WTC11 (cell line): ENCODE results near the gene MPST. TPM values are rescaled to one million over a fixed set of nuclear protein-coding genes. Genes with fewer than 3 reads are reported as not detected.

Source experiments
- ATAC-seq: fragments of 200-7000 bp; cut with Tn5 transposase; 2 replicates; pipeline ENCODE4 v1.10.0; 2021; ENCODE audit warnings: mild to moderate bottlenecking, moderate library complexity
- CTCF ChIA-PET: fragments of 300-600 bp; sonication (Branson Sonifier 250); formaldehyde crosslinking; loops from one replicate; lab custom pipeline; 2021; ENCODE audit warnings: antibody characterized with exemption; lab: Charles Lee
- POLR2A ChIA-PET: fragments of 350-600 bp; sonication (Branson Sonifier 250); formaldehyde crosslinking; loops from one replicate; lab custom pipeline; 2021; ENCODE audit warnings: antibody characterized with exemption; lab: Charles Lee
- DNase-seq: peaks from one replicate; pipeline ENCODE4 v3.0.0; 2021; ENCODE audit warnings: low spot score
- H3K27ac Mint-ChIP-seq: 2 replicates; pipeline ENCODE4 v1.8.0; 2021; ENCODE audit warnings: mixed read lengths
- H3K27me3 Mint-ChIP-seq: 2 replicates; pipeline ENCODE4 v1.8.0; 2021; ENCODE audit warnings: low read depth, mild to moderate bottlenecking, moderate library complexity, mixed read lengths
- H3K36me3 Mint-ChIP-seq: 2 replicates; pipeline ENCODE4 v1.8.0; 2021; ENCODE audit warnings: mixed read lengths
- H3K4me1 Mint-ChIP-seq: 2 replicates; pipeline ENCODE4 v1.8.0; 2022; ENCODE audit warnings: mixed read lengths
- H3K4me3 Mint-ChIP-seq: 2 replicates; pipeline ENCODE4 v1.8.0; 2021; ENCODE audit warnings: mild to moderate bottlenecking, moderate library complexity, mixed read lengths
- H3K9me3 Mint-ChIP-seq: 2 replicates; pipeline ENCODE4 v1.8.0; 2021; ENCODE audit warnings: mixed read lengths
- AR ChIP-seq: fragments of 250-450 bp; sonication (Bioruptor Pico); IDR thresholded peaks from 2 replicates; pipeline ENCODE4 v1.9.0; 2021; ENCODE audit warnings: mild to moderate bottlenecking
- ATF1 ChIP-seq: sonication (generic); formaldehyde crosslinking; IDR thresholded peaks from 2 replicates; pipeline ENCODE4 v1.8.1; 2023; ENCODE audit warnings: mild to moderate bottlenecking, moderate library complexity, missing genetic modification reagents
- ATF3 ChIP-seq: sonication (generic); formaldehyde crosslinking; conservative IDR thresholded peaks from 2 replicates; pipeline ENCODE4 v1.8.1; 2022; ENCODE audit warnings: mild to moderate bottlenecking, missing genetic modification reagents
- CREM ChIP-seq: sonication (generic); formaldehyde crosslinking; IDR thresholded peaks from 2 replicates; pipeline ENCODE4 v1.8.1; 2022; ENCODE audit warnings: mild to moderate bottlenecking, missing genetic modification reagents, moderate library complexity
- CTCF ChIP-seq: fragments of 200-600 bp; IDR thresholded peaks from 2 replicates; pipeline ENCODE4 v1.8.0; 2022; ENCODE audit warnings: antibody characterized with exemption
- E2F1 ChIP-seq: sonication (generic); formaldehyde crosslinking; IDR thresholded peaks from 2 replicates; pipeline ENCODE4 v1.8.0; 2022; ENCODE audit warnings: mild to moderate bottlenecking, missing genetic modification reagents
- E2F4 ChIP-seq: sonication (generic); formaldehyde crosslinking; IDR thresholded peaks from 2 replicates; pipeline ENCODE4 v1.8.1; 2022; ENCODE audit warnings: low read depth, mild to moderate bottlenecking, moderate library complexity, missing genetic modification reagents, borderline replicate concordance
- E2F5 ChIP-seq: sonication (generic); formaldehyde crosslinking; IDR thresholded peaks from 2 replicates; pipeline ENCODE4 v1.8.1; 2022; ENCODE audit warnings: mild to moderate bottlenecking, moderate library complexity, missing genetic modification reagents
- ERG ChIP-seq: fragments of 250-450 bp; sonication (Bioruptor Pico); IDR thresholded peaks from 2 replicates; pipeline ENCODE4 v1.8.0; 2021; ENCODE audit warnings: mild to moderate bottlenecking
- FOXJ3 ChIP-seq: sonication (generic); formaldehyde crosslinking; IDR thresholded peaks from 2 replicates; pipeline ENCODE4 v1.9.0; 2021; ENCODE audit warnings: missing genetic modification reagents, mild to moderate bottlenecking, borderline replicate concordance
- GABPB1 ChIP-seq: sonication (generic); formaldehyde crosslinking; IDR thresholded peaks from 2 replicates; pipeline ENCODE4 v1.8.1; 2023; ENCODE audit warnings: mild to moderate bottlenecking, missing genetic modification reagents
- GRHL2 ChIP-seq: fragments of 250-450 bp; sonication (Bioruptor Pico); IDR thresholded peaks from 2 replicates; pipeline ENCODE4 v1.8.0; 2022; ENCODE audit warnings: mild to moderate bottlenecking, moderate library complexity; ENCODE audit not compliant: insufficient replicate concordance, severe bottlenecking
- GTF2I ChIP-seq: fragments of 250-450 bp; sonication (Bioruptor Pico); conservative IDR thresholded peaks from 2 replicates; pipeline ENCODE4 v1.4.0; 2021; ENCODE audit warnings: mild to moderate bottlenecking
- IRF2 ChIP-seq: sonication (generic); formaldehyde crosslinking; IDR thresholded peaks from 2 replicates; pipeline ENCODE4 v1.8.0; 2022; ENCODE audit warnings: low read depth, missing genetic modification reagents, borderline replicate concordance
- MYBL2 ChIP-seq: sonication (generic); formaldehyde crosslinking; IDR thresholded peaks from 2 replicates; pipeline ENCODE4 v1.8.1; 2023; ENCODE audit warnings: mild to moderate bottlenecking, moderate library complexity, missing genetic modification reagents
- NFYB ChIP-seq: sonication (generic); formaldehyde crosslinking; conservative IDR thresholded peaks from 2 replicates; pipeline ENCODE4 v1.8.0; 2022; ENCODE audit warnings: low read depth, missing genetic modification reagents
- NR3C1 ChIP-seq: sonication (generic); formaldehyde crosslinking; conservative IDR thresholded peaks from 2 replicates; pipeline ENCODE4 v1.8.1; 2023; ENCODE audit warnings: low read depth, mild to moderate bottlenecking, missing genetic modification reagents
- SMAD4 ChIP-seq: sonication (generic); formaldehyde crosslinking; IDR thresholded peaks from 2 replicates; pipeline ENCODE4 v1.8.0; 2022; ENCODE audit warnings: mild to moderate bottlenecking, missing genetic modification reagents
- TEAD1 ChIP-seq: sonication (generic); formaldehyde crosslinking; IDR thresholded peaks from 2 replicates; pipeline ENCODE4 v1.8.0; 2022; ENCODE audit warnings: mild to moderate bottlenecking, missing genetic modification reagents
- USF2 ChIP-seq: sonication (generic); formaldehyde crosslinking; IDR thresholded peaks from 2 replicates; pipeline ENCODE4 v1.8.1; 2023; ENCODE audit warnings: mild to moderate bottlenecking, missing genetic modification reagents, moderate library complexity
- ZNF121 ChIP-seq: sonication (generic); formaldehyde crosslinking; IDR thresholded peaks from 2 replicates; pipeline ENCODE4 v1.8.0; 2023; ENCODE audit warnings: missing genetic modification reagents
- ZNF232 ChIP-seq: sonication (generic); formaldehyde crosslinking; IDR thresholded peaks from 2 replicates; pipeline ENCODE4 v1.8.0; 2022; ENCODE audit warnings: mild to moderate bottlenecking, missing genetic modification reagents
- ZNF263 ChIP-seq: sonication (generic); formaldehyde crosslinking; IDR thresholded peaks from 2 replicates; pipeline ENCODE4 v1.8.1; 2022; ENCODE audit warnings: low read depth, mild to moderate bottlenecking, moderate library complexity, missing genetic modification reagents
- ZNF671 ChIP-seq: fragments of 250-450 bp; sonication (Bioruptor Pico); IDR thresholded peaks from 2 replicates; pipeline ENCODE4 v1.8.0; 2021; ENCODE audit warnings: mild to moderate bottlenecking
- total RNA-seq: library from RNA; stranded (reverse); gene quantifications from 3 replicates; pipeline ENCODE4 v1.2.3, GENCODE V29; 2021

Gene MPST
- total RNA-seq, 1 experiment from 2014 or later = 86.6 TPM

- H3K9me3 Mint-ChIP-seq = peaks cover 24% of the 10 kb centered on the region
- ChIA-PET POLR2A (no interaction called here), CTCF (interaction anchor here (0.9 to 1.3 kb wide), 2 partner anchors 9 to 13 kb away, joined by 3 to 4 read pairs; no protein-coding TSS in a partner anchor)
- TF ChIP-seq ATF1 (CRISPR knock-in tag) (no peak), AR (CRISPR knock-in tag) (no peak), CTCF (no peak), NR3C1 (CRISPR knock-in tag) (no peak), USF2 (CRISPR knock-in tag) (no peak), GTF2I (CRISPR knock-in tag) (no peak), GABPB1 (CRISPR knock-in tag) (no peak), ZNF671 (CRISPR knock-in tag) (no peak), ZNF232 (CRISPR knock-in tag) (no peak), CREM (CRISPR knock-in tag) (no peak), ZNF121 (CRISPR knock-in tag) (no peak), ATF3 (CRISPR knock-in tag) (no peak)
- TF ChIP-seq, all 79 proteins: peak for 0
- Mint-ChIP-seq H3K27me3 (peaks cover 29% of the 10 kb centered on the region), H3K4me3 (no peak overlapping the region), H3K27ac (no peak overlapping the region), H3K36me3 (peaks cover 9% of the 10 kb centered on the region; the same call in 1 of the 2 replicates), H3K4me1 (no peaks in the 10 kb centered on the region)
- ATAC-seq = no peak
- no peak for DNase-seq
These were observed 29.1 kb upstream of the MPST start for GRCh38 chr22:36990457-36990856.

GRCh38 chr22:36991206-36991605, 28.3 kb upstream of the MPST start:
- ChIA-PET POLR2A (no interaction called here), CTCF (interaction anchor here (0.7 to 1.3 kb wide), 4 partner anchors 10 to 135 kb away, joined by 3 to 4 read pairs (median 4); no protein-coding TSS in a partner anchor)
- no peak overlapping the region for H3K27ac Mint-ChIP-seq
- no peaks in the 10 kb centered on the region for H3K4me1 Mint-ChIP-seq
- peaks cover 2% of the 10 kb centered on the region; the same call in 1 of the 2 replicates for H3K36me3 Mint-ChIP-seq
- ATAC-seq = peak; percentile 32; the same call in 1 of the 2 replicates
- H3K27me3 Mint-ChIP-seq = peaks cover 22% of the 10 kb centered on the region
- DNase-seq = no peak
- peaks cover 17% of the 10 kb centered on the region for H3K9me3 Mint-ChIP-seq
- no peak overlapping the region for H3K4me3 Mint-ChIP-seq
- TF ChIP-seq GRHL2 (CRISPR knock-in tag) (no peak), ZNF263 (CRISPR knock-in tag) (no peak), SMAD4 (CRISPR knock-in tag) (no peak), TEAD1 (no peak), FOXJ3 (CRISPR knock-in tag) (no peak), ATF3 (CRISPR knock-in tag) (no peak), E2F1 (CRISPR knock-in tag) (no peak), ERG (CRISPR knock-in tag) (no peak), IRF2 (CRISPR knock-in tag) (no peak), MYBL2 (CRISPR knock-in tag) (no peak), NFYB (CRISPR knock-in tag) (no peak), USF2 (CRISPR knock-in tag) (no peak), E2F5 (CRISPR knock-in tag) (no peak), E2F4 (CRISPR knock-in tag) (no peak)
